ENCODE data around the gene ESYT2. TPM values are rescaled to one million over a fixed set of nuclear protein-coding genes. Genes with fewer than 3 reads are reported as not detected.

The ESYT2 gene
- total RNA-seq, 1 donor from 2014 or later, result 60.9 TPM

- H3K9me3 ChIP-seq (ENCODE audit: insufficient read depth, low read depth, low read length), result no peaks in the 10 kb centered on the region
- Mint-ChIP-seq H3K27me3 (ENCODE audit: low read depth, unreplicated experiment) (no peaks in the 10 kb centered on the region), H3K27ac (ENCODE audit: unreplicated experiment) (no peak overlapping the region), H3K4me3 (ENCODE audit: unreplicated experiment) (no peak overlapping the region), H3K4me1 (ENCODE audit: low read depth, unreplicated experiment) (peaks cover 8% of the 10 kb centered on the region), H3K36me3 (ENCODE audit: low read depth, unreplicated experiment) (peaks cover 9% of the 10 kb centered on the region), H3K9me3 (ENCODE audit: unreplicated experiment) (no peaks in the 10 kb centered on the region)
- H3K27ac ChIP-seq (ENCODE audit: low read depth, low read length), result no peak overlapping the region
- H3K79me2 ChIP-seq (ENCODE audit: insufficient read depth, low read length), result no peaks in the 10 kb centered on the region
- no peaks in the 10 kb centered on the region for H4K20me1 ChIP-seq (ENCODE audit: insufficient read depth, low read length)
- FAIRE-seq, result no peak
- peaks cover 19% of the 10 kb centered on the region for H3K36me3 ChIP-seq (ENCODE audit: insufficient read depth, low read length)
- no peak overlapping the region for H3K9ac ChIP-seq (ENCODE audit: low read length)
- no peak for DNase-seq (ENCODE audit: low read depth)
- no peaks in the 10 kb centered on the region for H3K27me3 ChIP-seq (ENCODE audit: insufficient read depth, low read length)
- no peak overlapping the region for H2AFZ ChIP-seq (ENCODE audit: low read depth, low read length)
- H3K4me2 ChIP-seq (ENCODE audit: low read length), result no peak overlapping the region
- no peak overlapping the region for H3K4me3 ChIP-seq (ENCODE audit: insufficient read depth, low read depth, low read length)
- H3K4me1 ChIP-seq (ENCODE audit: insufficient read depth, low read length), result peaks cover 4% of the 10 kb centered on the region
- no peak for TF ChIP-seq CTCF (IDR thresholded peaks at IDR 0.05; ENCODE audit: insufficient read depth, low read depth, low read length)
- no peak for TF ChIP-seq EZH2 (IDR thresholded peaks at IDR 0.05; ENCODE audit: insufficient read depth, low read length)
These were observed 78.1 kb downstream of the ESYT2 start for GRCh38 chr7:158751199-158751598.

- peaks cover 4% of the 10 kb centered on the region for H3K4me1 ChIP-seq (ENCODE audit: insufficient read depth, low read length)
- H3K9ac ChIP-seq (ENCODE audit: low read length), result no peak overlapping the region
- H3K4me2 ChIP-seq (ENCODE audit: low read length), result no peak overlapping the region
- Mint-ChIP-seq H3K27me3 (ENCODE audit: low read depth, unreplicated experiment) (no peaks in the 10 kb centered on the region), H3K9me3 (ENCODE audit: unreplicated experiment) (no peaks in the 10 kb centered on the region), H3K4me3 (ENCODE audit: unreplicated experiment) (no peak overlapping the region), H3K4me1 (ENCODE audit: low read depth, unreplicated experiment) (peaks cover 8% of the 10 kb centered on the region), H3K27ac (ENCODE audit: unreplicated experiment) (no peak overlapping the region), H3K36me3 (ENCODE audit: low read depth, unreplicated experiment) (peaks cover 9% of the 10 kb centered on the region)
- TF ChIP-seq CTCF (IDR thresholded peaks at IDR 0.05; ENCODE audit: insufficient read depth, low read depth, low read length), result no peak
- no peak for TF ChIP-seq EZH2 (IDR thresholded peaks at IDR 0.05; ENCODE audit: insufficient read depth, low read length)
- FAIRE-seq (no peak), DNase-seq (ENCODE audit: low read depth) (no peak)
- no peaks in the 10 kb centered on the region for H3K9me3 ChIP-seq (ENCODE audit: insufficient read depth, low read depth, low read length)
- H4K20me1 ChIP-seq (ENCODE audit: insufficient read depth, low read length), result no peaks in the 10 kb centered on the region
- no peak overlapping the region for H2AFZ ChIP-seq (ENCODE audit: low read depth, low read length)
- peaks cover 16% of the 10 kb centered on the region for H3K36me3 ChIP-seq (ENCODE audit: insufficient read depth, low read length)
- H3K4me3 ChIP-seq (ENCODE audit: insufficient read depth, low read depth, low read length), result no peak overlapping the region
- H3K79me2 ChIP-seq (ENCODE audit: insufficient read depth, low read length), result no peaks in the 10 kb centered on the region
- H3K27me3 ChIP-seq (ENCODE audit: insufficient read depth, low read length), result no peaks in the 10 kb centered on the region
- no peak overlapping the region for H3K27ac ChIP-seq (ENCODE audit: low read depth, low read length)
These were observed 78.6 kb downstream of the ESYT2 start for GRCh38 chr7:158750702-158751101.

GRCh38 chr7:158749396-158749795, 79.9 kb downstream of the ESYT2 start:
- no peaks in the 10 kb centered on the region for H3K27me3 ChIP-seq (ENCODE audit: insufficient read depth, low read length)
- Mint-ChIP-seq H3K9me3 (ENCODE audit: unreplicated experiment) (no peaks in the 10 kb centered on the region), H3K36me3 (ENCODE audit: low read depth, unreplicated experiment) (peaks cover 3% of the 10 kb centered on the region), H3K4me1 (ENCODE audit: low read depth, unreplicated experiment) (peaks cover 1% of the 10 kb centered on the region), H3K27ac (ENCODE audit: unreplicated experiment) (no peak overlapping the region), H3K4me3 (ENCODE audit: unreplicated experiment) (no peak overlapping the region), H3K27me3 (ENCODE audit: low read depth, unreplicated experiment) (no peaks in the 10 kb centered on the region)
- no peak for DNase-seq (ENCODE audit: low read depth)
- no peaks in the 10 kb centered on the region for H3K79me2 ChIP-seq (ENCODE audit: insufficient read depth, low read length)
- H3K27ac ChIP-seq (ENCODE audit: low read depth, low read length), result no peak overlapping the region
- H3K4me2 ChIP-seq (ENCODE audit: low read length), result no peak overlapping the region
- TF ChIP-seq EZH2 (IDR thresholded peaks at IDR 0.05; ENCODE audit: insufficient read depth, low read length) (no peak), CTCF (IDR thresholded peaks at IDR 0.05; ENCODE audit: insufficient read depth, low read depth, low read length) (no peak)
- H3K4me3 ChIP-seq (ENCODE audit: insufficient read depth, low read depth, low read length), result no peak overlapping the region
- no peaks in the 10 kb centered on the region for H3K9me3 ChIP-seq (ENCODE audit: insufficient read depth, low read depth, low read length)
- no peak overlapping the region for H3K9ac ChIP-seq (ENCODE audit: low read length)
- H2AFZ ChIP-seq (ENCODE audit: low read depth, low read length), result no peak overlapping the region
- no peak for FAIRE-seq
- no peaks in the 10 kb centered on the region for H4K20me1 ChIP-seq (ENCODE audit: insufficient read depth, low read length)
- H3K36me3 ChIP-seq (ENCODE audit: insufficient read depth, low read length), result peaks cover 16% of the 10 kb centered on the region
- H3K4me1 ChIP-seq (ENCODE audit: insufficient read depth, low read length), result no peaks in the 10 kb centered on the region

All from astrocyte (in vitro differentiated cells and primary cell).